Endodermal cell (in vitro differentiated cells): ENCODE data around the gene RBM38. TPM values are rescaled to one million over a fixed set of nuclear protein-coding genes. Genes with fewer than 3 reads are reported as not detected.

ENCODE experiments used
- DNase-seq: peaks from one replicate; pipeline ENCODE4 v3.0.0-alpha.2; 2017
- H3K27ac ChIP-seq: 2 replicates; pipeline ENCODE4 v1.5.1; 2013; ENCODE audit warnings: mild to moderate bottlenecking, low read depth, low read length, moderate library complexity
- H3K27me3 ChIP-seq: 2 replicates; pipeline ENCODE4 v1.6.1; 2013; ENCODE audit warnings: mild to moderate bottlenecking, low read length, moderate library complexity; ENCODE audit not compliant: insufficient read depth, control insufficient read depth, poor library complexity, severe bottlenecking
- H3K36me3 ChIP-seq: 2 replicates; pipeline ENCODE4 v1.7.0; 2013; ENCODE audit warnings: mild to moderate bottlenecking, low read length, moderate library complexity; ENCODE audit not compliant: control insufficient read depth, insufficient read depth
- H3K4me1 ChIP-seq: one replicate; pipeline ENCODE4 v1.7.0; 2013; ENCODE audit warnings: low read length; ENCODE audit not compliant: control insufficient read depth, insufficient read depth
- H3K4me3 ChIP-seq: 2 replicates; pipeline ENCODE4 v1.5.1; 2013; ENCODE audit warnings: mild to moderate bottlenecking, low read length, moderate library complexity
- H3K9ac ChIP-seq: 2 replicates; pipeline ENCODE4 v1.6.1; 2013; ENCODE audit warnings: mild to moderate bottlenecking, low read length, moderate library complexity; ENCODE audit not compliant: poor library complexity, severe bottlenecking; ENCODE audit errors: extremely low read depth
- H3K9me3 ChIP-seq: 2 replicates; pipeline ENCODE4 v1.6.1; 2013; ENCODE audit warnings: mild to moderate bottlenecking, low read length, moderate library complexity; ENCODE audit not compliant: control insufficient read depth
- H3K27ac Mint-ChIP-seq: 2 replicates; pipeline ENCODE4 v1.8.0; 2020; ENCODE audit warnings: mixed read lengths
- H3K27me3 Mint-ChIP-seq: 2 replicates; pipeline ENCODE4 v1.8.0; 2021; ENCODE audit warnings: mild to moderate bottlenecking, mixed read lengths; ENCODE audit not compliant: insufficient read depth
- H3K36me3 Mint-ChIP-seq: 2 replicates; pipeline ENCODE4 v1.8.0; 2020; ENCODE audit warnings: low read depth, mixed read lengths
- H3K4me1 Mint-ChIP-seq: 2 replicates; pipeline ENCODE4 v1.8.0; 2020; ENCODE audit warnings: mixed read lengths
- H3K4me3 Mint-ChIP-seq: 2 replicates; pipeline ENCODE4 v1.8.0; 2020; ENCODE audit warnings: mild to moderate bottlenecking, moderate library complexity, mixed read lengths
- H3K9me3 Mint-ChIP-seq: 2 replicates; pipeline ENCODE4 v1.8.0; 2020; ENCODE audit warnings: mild to moderate bottlenecking, mixed read lengths
- CTCF ChIP-seq: fragments of 200-600 bp; sonication (generic); conservative IDR thresholded peaks from 2 replicates; pipeline ENCODE4 v1.5.0; 2021; ENCODE audit warnings: antibody characterized with exemption, mild to moderate bottlenecking
- WGBS, 2 experiments: methylation state at CpG; one replicate each; pipeline versions ENCODE4 v1.1.5 to v1.1.7; 2013; ENCODE audit warnings: missing lambda C conversion rate in 2 of 2, mixed read lengths in 1 of 2; ENCODE audit not compliant: insufficient coverage in 1 of 2, insufficient read length in 1 of 2; 5-methylcytosine and 5-hydroxymethylcytosine counted together
- total RNA-seq, 2 donors: library from RNA; stranded (reverse); fragmentation: NEBNext Ultra II Directional in 1 of 2; extraction: Animal tissue kit (Norgen Biotek cat#: 25700) in 1 of 2; gene quantifications; 2 replicates in 1 of 2; 3 replicates in 1 of 2; pipeline ENCODE4 v1.2.1, GENCODE V29; 2021

Gene RBM38
- total RNA-seq, 2 donors from 2014 or later = 29.0 to 30.2 TPM

DNA sequence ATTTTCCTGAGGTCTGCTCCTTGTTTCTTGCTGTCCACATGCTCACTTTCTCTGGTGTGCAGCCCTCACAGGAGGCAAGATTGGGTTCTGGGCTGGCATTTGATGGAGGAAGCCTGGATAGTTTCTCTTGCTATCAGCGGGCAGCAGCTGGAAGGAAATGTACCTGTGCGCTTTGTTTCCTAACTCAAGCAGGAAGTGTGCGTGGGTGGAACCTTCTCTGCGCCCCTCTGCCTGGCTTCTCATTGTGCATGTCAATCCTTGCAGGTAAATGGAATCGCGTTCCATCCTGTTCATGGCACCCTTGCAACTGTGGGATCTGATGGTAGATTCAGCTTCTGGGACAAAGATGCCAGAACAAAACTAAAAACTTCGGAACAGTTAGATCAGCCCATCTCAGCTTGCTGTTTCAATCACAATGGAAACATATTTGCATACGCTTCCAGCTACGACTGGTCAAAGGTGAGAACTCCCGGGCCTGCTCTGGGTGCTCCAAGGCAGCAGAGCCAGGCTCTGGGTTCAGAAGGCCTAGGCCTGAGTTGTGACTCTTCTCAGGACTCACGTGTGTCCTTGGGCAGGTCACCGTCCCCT, 16.8 kb upstream of the RBM38 start:
- Mint-ChIP-seq H3K9me3 (no peaks in the 10 kb centered on the region), H3K4me3 (no peak overlapping the region), H3K27me3 (no peaks in the 10 kb centered on the region), H3K27ac (peak overlapping the region; percentile 62), H3K4me1 (no peaks in the 10 kb centered on the region), H3K36me3 (peaks cover 81% of the 10 kb centered on the region)
- H3K9me3 ChIP-seq = no peaks in the 10 kb centered on the region
- H3K27ac ChIP-seq = no peak overlapping the region
- DNase-seq = no peak
- no peaks in the 10 kb centered on the region for H3K4me1 ChIP-seq
- TF ChIP-seq CTCF = no peak
- no peak overlapping the region for H3K4me3 ChIP-seq
- H3K9ac ChIP-seq = no peak overlapping the region
- H3K27me3 ChIP-seq = no peaks in the 10 kb centered on the region
- H3K36me3 ChIP-seq = peaks cover 88% of the 10 kb centered on the region
- WGBS, 2 experiments = 88 to 89% methylated on average over 10 to 12 of the region's 12 CpGs

- H3K27me3 Mint-ChIP-seq = no peaks in the 10 kb centered on the region
- H3K9ac ChIP-seq = no peak overlapping the region
- H3K4me1 ChIP-seq = no peaks in the 10 kb centered on the region
- no peaks in the 10 kb centered on the region for H3K9me3 ChIP-seq
- WGBS, 2 experiments = 96 to 99% methylated on average over 10 to 14 of the region's 14 CpGs
- H3K27ac ChIP-seq = no peak overlapping the region
- no peak overlapping the region for H3K4me3 Mint-ChIP-seq
- no peak for TF ChIP-seq CTCF
- no peak for DNase-seq
- H3K4me3 ChIP-seq = no peak overlapping the region
- H3K36me3 ChIP-seq = peaks cover 87% of the 10 kb centered on the region
- no peaks in the 10 kb centered on the region for H3K27me3 ChIP-seq
- no peaks in the 10 kb centered on the region for H3K4me1 Mint-ChIP-seq
- H3K9me3 Mint-ChIP-seq = no peaks in the 10 kb centered on the region
- H3K27ac Mint-ChIP-seq = peak overlapping the region; percentile 59
- peaks cover 79% of the 10 kb centered on the region for H3K36me3 Mint-ChIP-seq
Measured at GRCh38 chr20:57374931-57375651, 16.1 kb upstream of the RBM38 start.

- Mint-ChIP-seq H3K27ac (peak overlapping the region; percentile 59), H3K36me3 (peaks cover 79% of the 10 kb centered on the region), H3K27me3 (no peaks in the 10 kb centered on the region), H3K4me3 (no peak overlapping the region), H3K9me3 (no peaks in the 10 kb centered on the region), H3K4me1 (no peaks in the 10 kb centered on the region)
- Histone ChIP-seq H3K9me3 (no peaks in the 10 kb centered on the region), H3K4me1 (no peaks in the 10 kb centered on the region), H3K9ac (no peak overlapping the region), H3K36me3 (peaks cover 85% of the 10 kb centered on the region), H3K27me3 (no peaks in the 10 kb centered on the region), H3K4me3 (no peak overlapping the region), H3K27ac (no peak overlapping the region)
- WGBS, 2 experiments = 92% methylated on average over 4 to 10 of the region's 10 CpGs
- no peak for TF ChIP-seq CTCF
- no peak for DNase-seq
Measured at GRCh38 chr20:57375652-57376230, 15.5 kb upstream of the RBM38 start.
